ENCODE measurements around the gene NRG2.

NRG2 gene

GRCh38 chr5:139872851-139873794, 170.0 kb downstream of the NRG2 start:
- DNase-seq, result no peak

- DNase-seq, result no peak
These were observed 170.9 kb downstream of the NRG2 start for GRCh38 chr5:139872052-139872766.

GRCh38 chr5:139871614-139872013, 171.5 kb downstream of the NRG2 start:
- DNase-seq, result no peak

GRCh38 chr5:139870677-139871076, 172.4 kb downstream of the NRG2 start:
- no peak for DNase-seq

GRCh38 chr5:139869042-139869790, 173.9 kb downstream of the NRG2 start:
- DNase-seq, result no peak

- DNase-seq, result no peak
These were observed 175.5 kb downstream of the NRG2 start for GRCh38 chr5:139867581-139867980.

- no peak for DNase-seq
These were observed 176.0 kb downstream of the NRG2 start for GRCh38 chr5:139867109-139867508.

GRCh38 chr5:139864716-139865483, 178.2 kb downstream of the NRG2 start:
- DNase-seq, result no peak

- peak; percentile 61 for DNase-seq
These were observed 179.1 kb downstream of the NRG2 start for GRCh38 chr5:139863855-139864558.

- DNase-seq, result no peak
These were observed 179.7 kb downstream of the NRG2 start for GRCh38 chr5:139863361-139863760.

- DNase-seq, result no peak
These were observed 180.3 kb downstream of the NRG2 start for GRCh38 chr5:139862803-139863202.

- DNase-seq, result no peak
These were observed 180.8 kb downstream of the NRG2 start for GRCh38 chr5:139862313-139862712.

- DNase-seq, result no peak
These were observed 181.3 kb downstream of the NRG2 start for GRCh38 chr5:139861889-139862207.

- no peak for DNase-seq
These were observed 181.8 kb downstream of the NRG2 start for GRCh38 chr5:139861021-139861888.

- DNase-seq, result no peak
These were observed 184.1 kb downstream of the NRG2 start for GRCh38 chr5:139859013-139859412.

- no peak for DNase-seq
These were observed 186.4 kb downstream of the NRG2 start for GRCh38 chr5:139856714-139857113.

- no peak for DNase-seq
These were observed 187.1 kb downstream of the NRG2 start for GRCh38 chr5:139855946-139856540.

- DNase-seq, result no peak
These were observed 187.6 kb downstream of the NRG2 start for GRCh38 chr5:139855451-139855850.

GRCh38 chr5:139854953-139855352, 188.1 kb downstream of the NRG2 start:
- no peak for DNase-seq

- no peak for DNase-seq
These were observed 189.0 kb downstream of the NRG2 start for GRCh38 chr5:139854029-139854605.
